ENCODE data around the gene PPEF2.
"Not testable (repeated sequence)": the region's sequence is repeated elsewhere in the genome, so short reads cannot be mapped to it uniquely, and the experiment has no call there.

The PPEF2 gene

GRCh38 chr4:75902352-75902751 lies at the start of gene PPEF2:
Gene PPEF2 (minus strand): TSS chr4:75902452. CDS start chr4:75896325, 6,127 bp downstream.
- DNase-seq = no peak

GRCh38 chr4:75950213-75950815 lies 48.1 kb upstream of the PPEF2 start:
- no peak for DNase-seq

GRCh38 chr4:75948822-75949444 lies 46.7 kb upstream of the PPEF2 start:
- no peak for DNase-seq

GRCh38 chr4:75940692-75941253 lies 38.5 kb upstream of the PPEF2 start, which contains the start of gene NAAA:
Gene NAAA (minus strand): TSS chr4:75941013. CDS start chr4:75940949, 64 bp downstream.
- DNase-seq = peak; percentile 9

GRCh38 chr4:75939890-75940691 lies 37.8 kb upstream of the PPEF2 start:
- DNase-seq = peak; percentile 11

- DNase-seq = no peak
These were observed 33.4 kb upstream of the PPEF2 start for GRCh38 chr4:75935628-75936027.

GRCh38 chr4:75930152-75930551 lies 27.9 kb upstream of the PPEF2 start:
- no peak for DNase-seq

- not testable (repeated sequence) for DNase-seq
These were observed 22.7 kb upstream of the PPEF2 start for GRCh38 chr4:75924916-75925315.

- DNase-seq = no peak
These were observed 22.1 kb upstream of the PPEF2 start for GRCh38 chr4:75924309-75924827.

- DNase-seq = no peak
These were observed 20.3 kb upstream of the PPEF2 start for GRCh38 chr4:75922588-75922987.

GRCh38 chr4:75921910-75922309 lies 19.7 kb upstream of the PPEF2 start:
- DNase-seq = no peak

- DNase-seq = no peak
These were observed 18.1 kb upstream of the PPEF2 start for GRCh38 chr4:75920327-75920726.

GRCh38 chr4:75919920-75920319 lies 17.7 kb upstream of the PPEF2 start:
- DNase-seq = no peak

- no peak for DNase-seq
These were observed 13.9 kb upstream of the PPEF2 start for GRCh38 chr4:75916091-75916661.

- DNase-seq = no peak
These were observed 10.7 kb upstream of the PPEF2 start for GRCh38 chr4:75912968-75913367.

GRCh38 chr4:75910831-75911230 lies 8.6 kb upstream of the PPEF2 start:
- not testable (repeated sequence) for DNase-seq

- no peak for DNase-seq
These were observed 7.2 kb upstream of the PPEF2 start for GRCh38 chr4:75909405-75909804.

- DNase-seq = no peak
These were observed 6.3 kb upstream of the PPEF2 start for GRCh38 chr4:75908555-75908954.

- DNase-seq = no peak
These were observed 5.7 kb upstream of the PPEF2 start for GRCh38 chr4:75907966-75908365.

GRCh38 chr4:75904076-75904475 lies 1.8 kb upstream of the PPEF2 start:
- no peak for DNase-seq

- no peak for DNase-seq
These were observed 3.7 kb downstream of the PPEF2 start for GRCh38 chr4:75898536-75898935.

GRCh38 chr4:75895744-75896314 lies 6.4 kb downstream of the PPEF2 start:
- no peak for DNase-seq

- DNase-seq = no peak
These were observed 9.7 kb downstream of the PPEF2 start for GRCh38 chr4:75892508-75892907.

Data from GOT3 (cell line).